ENCODE results near the gene MPDZ.

- TF ChIP-seq CTCF (conservative IDR thresholded peaks at IDR 0.05), result no peak
- TF ChIP-seq EZH2 (IDR thresholded peaks at IDR 0.05; ENCODE audit: low read depth), result no peak
These were observed 136.7 kb downstream of the MPDZ start for GRCh38 chr9:13142776-13143175.
